ENCODE results near the gene MAGI2. TPM values are rescaled to one million over a fixed set of nuclear protein-coding genes. Genes with fewer than 3 reads are reported as not detected.
A peak's percentile ranks its signal among the peaks of the same experiment; 100 is the strongest.

Gene MAGI2
- total RNA-seq, 1 donor from 2014 or later = 2.5 TPM

DNA sequence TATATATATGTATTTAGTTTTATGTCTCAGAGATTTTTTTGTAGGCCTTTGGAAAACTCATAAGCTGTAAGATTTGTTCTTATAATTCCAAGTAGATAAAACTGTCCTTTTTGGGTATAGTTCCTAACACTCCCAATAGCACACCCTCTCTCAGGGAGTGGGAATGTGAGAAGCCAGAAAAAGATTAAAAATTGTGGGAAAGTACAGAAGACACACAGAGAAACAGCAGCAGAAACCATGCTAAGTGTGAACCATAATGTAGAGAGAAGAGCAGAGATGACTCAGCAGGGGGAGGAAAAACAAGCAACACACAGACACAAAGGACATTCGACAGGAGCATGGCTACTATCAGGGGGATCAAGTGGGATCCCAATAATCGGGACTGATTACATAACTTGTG, 401.6 kb downstream of the MAGI2 start:
- no peaks in the 10 kb centered on the region for H3K27me3 ChIP-seq (ENCODE audit: control insufficient read depth, insufficient read depth, low read length)
- no peak for DNase-seq (ENCODE audit: low read depth)
- TF ChIP-seq, protein P1, sequence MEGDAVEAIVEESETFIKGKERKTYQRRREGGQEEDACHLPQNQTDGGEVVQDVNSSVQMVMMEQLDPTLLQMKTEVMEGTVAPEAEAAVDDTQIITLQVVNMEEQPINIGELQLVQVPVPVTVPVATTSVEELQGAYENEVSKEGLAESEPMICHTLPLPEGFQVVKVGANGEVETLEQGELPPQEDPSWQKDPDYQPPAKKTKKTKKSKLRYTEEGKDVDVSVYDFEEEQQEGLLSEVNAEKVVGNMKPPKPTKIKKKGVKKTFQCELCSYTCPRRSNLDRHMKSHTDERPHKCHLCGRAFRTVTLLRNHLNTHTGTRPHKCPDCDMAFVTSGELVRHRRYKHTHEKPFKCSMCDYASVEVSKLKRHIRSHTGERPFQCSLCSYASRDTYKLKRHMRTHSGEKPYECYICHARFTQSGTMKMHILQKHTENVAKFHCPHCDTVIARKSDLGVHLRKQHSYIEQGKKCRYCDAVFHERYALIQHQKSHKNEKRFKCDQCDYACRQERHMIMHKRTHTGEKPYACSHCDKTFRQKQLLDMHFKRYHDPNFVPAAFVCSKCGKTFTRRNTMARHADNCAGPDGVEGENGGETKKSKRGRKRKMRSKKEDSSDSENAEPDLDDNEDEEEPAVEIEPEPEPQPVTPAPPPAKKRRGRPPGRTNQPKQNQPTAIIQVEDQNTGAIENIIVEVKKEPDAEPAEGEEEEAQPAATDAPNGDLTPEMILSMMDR (IDR thresholded peaks at IDR 0.05; ENCODE audit: insufficient read depth, low read length, poor library complexity, severe bottlenecking) = no peak
- no peak overlapping the region for H3K4me3 ChIP-seq (ENCODE audit: low read depth, low read length)
- H3K36me3 ChIP-seq (ENCODE audit: control insufficient read depth, insufficient read depth, low read length) = no peaks in the 10 kb centered on the region

DNA sequence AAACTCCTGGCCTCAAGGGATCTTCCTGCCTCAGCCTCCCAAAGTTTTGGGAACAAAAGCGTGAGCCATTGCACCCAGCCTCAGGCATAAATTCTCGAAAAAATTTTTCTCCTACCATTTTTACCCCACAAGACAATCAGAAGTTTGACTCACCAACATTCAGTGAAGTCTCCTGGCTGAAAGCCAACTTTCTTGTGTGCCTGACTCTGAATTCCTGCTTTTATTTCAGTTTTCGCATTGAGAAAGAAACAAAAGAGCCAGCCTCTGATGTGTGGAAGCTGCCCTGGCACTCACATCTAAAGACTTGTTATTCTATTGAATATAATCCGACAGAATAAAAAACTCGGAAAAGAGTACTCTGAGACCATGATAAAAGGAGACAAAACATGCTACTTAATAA, 402.9 kb downstream of the MAGI2 start:
- no peak overlapping the region for H3K4me3 ChIP-seq (ENCODE audit: low read depth, low read length)
- peak; percentile 29 for DNase-seq (ENCODE audit: low read depth)
- no peaks in the 10 kb centered on the region for H3K27me3 ChIP-seq (ENCODE audit: control insufficient read depth, insufficient read depth, low read length)
- TF ChIP-seq, protein P1 (IDR thresholded peaks at IDR 0.05; ENCODE audit: insufficient read depth, low read length, poor library complexity, severe bottlenecking) = no peak
- no peaks in the 10 kb centered on the region for H3K36me3 ChIP-seq (ENCODE audit: control insufficient read depth, insufficient read depth, low read length)

- TF ChIP-seq, protein P1 (IDR thresholded peaks at IDR 0.05; ENCODE audit: insufficient read depth, low read length, poor library complexity, severe bottlenecking) = no peak
- no peaks in the 10 kb centered on the region for H3K27me3 ChIP-seq (ENCODE audit: control insufficient read depth, insufficient read depth, low read length)
Observed at GRCh38 chr7:79046061-79046460, 407.4 kb downstream of the MAGI2 start.

DNA sequence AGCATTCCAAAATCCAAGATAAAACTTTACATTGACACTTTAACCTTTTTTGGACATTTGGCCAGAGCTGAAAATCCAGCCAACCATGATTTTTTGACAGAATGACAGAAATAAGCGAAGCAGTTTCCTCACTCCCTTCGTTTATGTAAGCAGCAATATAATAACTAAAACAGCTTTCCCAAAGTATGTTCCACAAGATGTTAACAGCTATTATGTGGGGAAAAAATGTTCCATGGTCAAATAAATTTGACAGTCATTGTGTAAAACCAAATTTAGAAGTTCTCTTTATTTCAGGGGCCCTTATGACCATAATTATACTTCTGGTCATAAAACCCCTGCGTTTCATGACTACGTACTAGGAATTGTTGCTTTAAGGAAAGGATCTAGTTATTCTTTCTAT, 416.5 kb downstream of the MAGI2 start:
- no peak overlapping the region for H3K4me3 ChIP-seq (ENCODE audit: low read depth, low read length)
- H3K27me3 ChIP-seq (ENCODE audit: control insufficient read depth, insufficient read depth, low read length) = no peaks in the 10 kb centered on the region
- no peaks in the 10 kb centered on the region for H3K36me3 ChIP-seq (ENCODE audit: control insufficient read depth, insufficient read depth, low read length)
- TF ChIP-seq, protein P1 (IDR thresholded peaks at IDR 0.05; ENCODE audit: insufficient read depth, low read length, poor library complexity, severe bottlenecking) = no peak
- DNase-seq (ENCODE audit: low read depth) = no peak

More at GRCh38 chr7:79046061-79046460, 407.4 kb downstream of the MAGI2 start:
- no peak overlapping the region for H3K4me3 ChIP-seq (ENCODE audit: low read depth, low read length)
- DNase-seq (ENCODE audit: low read depth) = no peak
- H3K36me3 ChIP-seq (ENCODE audit: control insufficient read depth, insufficient read depth, low read length) = no peaks in the 10 kb centered on the region

GRCh38 chr7:79036356-79036755, 417.1 kb downstream of the MAGI2 start:
- Histone ChIP-seq H3K4me3 (ENCODE audit: low read depth, low read length) (no peak overlapping the region), H3K36me3 (ENCODE audit: control insufficient read depth, insufficient read depth, low read length) (no peaks in the 10 kb centered on the region), H3K27me3 (ENCODE audit: control insufficient read depth, insufficient read depth, low read length) (no peaks in the 10 kb centered on the region)
- DNase-seq (ENCODE audit: low read depth) = no peak
- TF ChIP-seq, protein P1 (IDR thresholded peaks at IDR 0.05; ENCODE audit: insufficient read depth, low read length, poor library complexity, severe bottlenecking) = no peak

- no peak for DNase-seq (ENCODE audit: low read depth)
- Histone ChIP-seq H3K4me3 (ENCODE audit: low read depth, low read length) (no peak overlapping the region), H3K36me3 (ENCODE audit: control insufficient read depth, insufficient read depth, low read length) (no peaks in the 10 kb centered on the region), H3K27me3 (ENCODE audit: control insufficient read depth, insufficient read depth, low read length) (no peaks in the 10 kb centered on the region)
- TF ChIP-seq, protein P1 (IDR thresholded peaks at IDR 0.05; ENCODE audit: insufficient read depth, low read length, poor library complexity, severe bottlenecking) = no peak
Observed at GRCh38 chr7:79035858-79036257, 417.6 kb downstream of the MAGI2 start.

All from kidney epithelial cell (primary cell).